Stimulated activated CD8-positive, alpha-beta memory T cell treated with anti-CD3 and anti-CD28 coated beads, Interleukin-7, amount 100 ng/mL, for 48 hours (primary cell): ENCODE results near the gene CYP27A1.
"Not testable (repeated sequence)": the region's sequence is repeated elsewhere in the genome, so short reads cannot be mapped to it uniquely, and the experiment has no call there.

ENCODE experiments used
- DNase-seq, 2 donors: peaks; one replicate each; pipeline ENCODE4 v3.0.0-alpha.2; 2020; ENCODE audit warnings: low read depth in 1 of 2; ENCODE audit errors: extremely low read depth in 1 of 2

CYP27A1 gene

DNA sequence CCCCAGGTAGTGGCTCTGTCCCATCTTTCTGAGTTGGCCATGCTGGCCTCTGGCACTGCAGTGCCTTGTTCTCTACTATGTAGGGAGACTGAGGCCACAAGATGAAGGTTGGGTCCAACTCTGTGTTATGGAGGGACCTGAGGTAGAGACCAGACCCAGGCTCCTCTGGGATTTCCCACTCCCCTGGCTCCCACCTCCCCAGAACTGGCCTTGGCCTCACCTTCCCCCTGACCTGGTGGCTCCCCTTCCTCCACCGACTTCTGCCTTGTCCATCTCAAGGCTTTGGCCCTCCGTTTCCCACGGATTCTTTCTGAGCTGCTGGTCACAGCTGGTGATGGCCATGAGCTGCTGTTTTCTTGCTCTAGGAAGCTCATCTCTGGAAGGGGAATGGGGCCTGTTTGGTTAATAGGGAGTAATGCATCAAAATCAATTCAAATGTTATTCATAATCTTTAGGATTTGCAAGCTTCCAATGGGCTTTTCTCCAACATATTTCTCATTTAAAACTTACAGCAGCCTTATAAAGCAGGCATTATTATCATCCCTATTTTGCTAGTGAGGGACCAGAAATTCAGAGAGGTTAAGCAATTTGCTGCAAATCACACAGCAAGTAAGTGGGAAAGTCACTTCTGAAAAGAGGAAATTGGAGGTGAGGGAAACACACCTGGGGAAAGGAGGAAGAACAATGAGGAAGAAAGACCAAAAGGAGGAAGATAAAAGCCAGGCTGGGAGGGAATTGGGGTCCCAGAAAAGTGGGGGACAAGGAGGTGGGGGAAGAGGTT, 48.8 kb downstream of the CYP27A1 start:
- no peak for DNase-seq

DNA sequence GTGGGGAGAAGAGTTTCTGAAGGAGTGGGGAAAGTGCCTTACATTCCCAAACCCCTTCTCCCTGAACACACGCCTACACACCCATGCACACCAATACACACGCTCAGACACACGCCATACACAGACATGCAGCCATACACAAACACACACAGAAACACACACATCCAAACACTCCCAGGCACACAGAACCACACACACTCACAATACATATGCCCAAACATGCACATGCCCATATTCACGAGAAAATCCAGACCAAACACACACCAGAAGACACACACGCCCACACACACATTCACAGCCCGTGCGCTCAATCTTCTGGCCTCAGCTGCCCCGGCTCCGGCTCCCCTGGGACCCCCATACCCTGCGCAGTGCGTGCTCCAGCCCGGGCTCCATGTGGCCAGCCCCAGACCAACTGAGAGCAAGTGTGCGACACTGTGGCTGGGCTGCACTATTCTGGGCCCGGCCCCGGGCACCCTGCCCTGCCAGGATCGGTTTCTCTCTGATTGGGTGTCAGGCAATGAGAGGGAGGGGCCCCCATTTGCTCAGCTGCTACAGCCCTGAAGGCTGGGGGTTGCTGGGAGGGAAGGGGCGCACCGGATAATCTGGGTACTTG, 49.5 kb downstream of the CYP27A1 start, which contains the start of gene PRKAG3:
TSS of gene PRKAG3 (minus strand) at position 426 of the 613 bp plus-strand sequence.
- DNase-seq: no peak

DNA sequence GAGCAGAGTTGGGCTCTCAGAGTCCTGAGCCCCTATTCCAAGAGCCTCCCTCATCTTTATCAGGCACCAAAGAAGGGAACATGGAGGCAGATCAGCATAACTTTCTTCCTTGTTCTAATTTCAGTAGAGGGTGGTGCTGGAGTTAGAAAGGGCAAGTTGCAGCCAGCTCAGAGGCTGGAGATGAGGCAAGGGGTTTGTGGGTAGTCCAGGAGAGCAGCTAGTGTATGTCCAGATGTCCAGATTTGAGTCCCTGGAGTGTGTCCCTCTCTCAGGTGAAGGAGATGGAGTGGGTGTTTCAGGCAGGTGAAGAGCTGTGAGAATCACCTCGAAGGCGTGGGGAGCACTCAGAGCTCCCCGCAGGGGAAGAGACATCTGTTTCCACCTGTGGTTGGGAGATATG, 50.1 kb downstream of the CYP27A1 start:
- no peak for DNase-seq

- DNase-seq: no peak
Measured at GRCh38 chr2:218832520-218832919, 50.6 kb downstream of the CYP27A1 start.

GRCh38 chr2:218833023-218833609, 51.2 kb downstream of the CYP27A1 start:
- no peak for DNase-seq

DNA sequence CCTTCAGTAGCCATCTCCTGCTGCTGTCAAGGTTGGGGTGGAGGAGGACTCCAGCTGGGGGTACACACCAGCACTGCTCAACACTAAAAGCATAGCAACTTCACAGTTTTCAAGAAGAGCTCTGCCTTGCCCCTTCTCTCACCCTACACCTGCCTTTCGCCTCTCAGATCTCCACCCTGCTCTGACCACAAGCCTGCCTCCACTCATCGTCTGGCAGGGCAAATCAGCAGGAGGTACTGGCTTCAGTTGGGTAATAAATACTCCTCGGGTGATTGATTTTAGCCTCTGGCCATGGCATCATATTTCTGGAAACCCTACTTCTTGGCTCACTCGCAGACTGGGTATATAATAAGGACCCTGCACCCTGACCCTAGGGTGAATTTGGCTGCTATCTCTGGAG, 52.7 kb downstream of the CYP27A1 start:
- no peak for DNase-seq

- DNase-seq: no peak
Measured at GRCh38 chr2:218837495-218837894, 55.5 kb downstream of the CYP27A1 start.

DNA sequence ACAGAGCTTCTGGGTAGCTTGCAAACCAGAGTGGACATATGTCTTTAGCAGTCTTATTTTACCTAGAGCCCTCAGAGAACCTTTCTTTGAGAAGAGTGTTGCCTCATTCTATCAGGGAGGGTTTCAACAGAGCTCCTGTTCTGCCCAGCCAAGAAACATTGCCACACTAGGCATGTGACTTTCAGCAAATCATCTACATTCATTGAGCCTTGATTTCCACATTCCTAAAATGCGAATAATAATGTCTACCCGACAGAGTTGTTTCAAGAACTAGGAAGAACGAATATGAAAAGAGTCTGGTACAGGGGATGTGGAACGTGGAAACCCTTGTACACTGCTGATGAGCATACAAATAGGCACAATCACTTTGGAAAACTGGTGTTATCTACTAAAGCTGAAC, 57.5 kb downstream of the CYP27A1 start:
- no peak for DNase-seq

GRCh38 chr2:218839888-218840287, 57.9 kb downstream of the CYP27A1 start:
- DNase-seq: no peak

DNA sequence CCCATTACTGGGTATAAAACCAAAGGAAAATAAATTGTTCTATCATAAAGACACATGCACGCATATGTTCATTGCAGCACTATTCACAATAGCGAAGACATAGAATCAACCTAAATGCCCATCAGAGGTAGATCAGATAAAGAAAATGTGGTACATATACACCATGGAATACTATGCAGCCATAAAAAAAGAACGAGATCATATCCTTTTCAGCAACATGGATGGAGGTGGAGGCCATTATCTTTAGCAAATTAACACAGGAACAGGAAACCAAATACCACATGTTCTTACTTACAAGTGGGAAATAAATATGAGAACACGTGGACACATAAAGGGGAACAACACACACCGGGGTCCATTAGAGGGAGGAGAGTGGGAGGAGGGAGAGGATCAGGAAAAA, 62.4 kb downstream of the CYP27A1 start:
- not testable (repeated sequence) for DNase-seq

- DNase-seq: not testable (repeated sequence)
Measured at GRCh38 chr2:218846963-218847362, 65.0 kb downstream of the CYP27A1 start.

DNA sequence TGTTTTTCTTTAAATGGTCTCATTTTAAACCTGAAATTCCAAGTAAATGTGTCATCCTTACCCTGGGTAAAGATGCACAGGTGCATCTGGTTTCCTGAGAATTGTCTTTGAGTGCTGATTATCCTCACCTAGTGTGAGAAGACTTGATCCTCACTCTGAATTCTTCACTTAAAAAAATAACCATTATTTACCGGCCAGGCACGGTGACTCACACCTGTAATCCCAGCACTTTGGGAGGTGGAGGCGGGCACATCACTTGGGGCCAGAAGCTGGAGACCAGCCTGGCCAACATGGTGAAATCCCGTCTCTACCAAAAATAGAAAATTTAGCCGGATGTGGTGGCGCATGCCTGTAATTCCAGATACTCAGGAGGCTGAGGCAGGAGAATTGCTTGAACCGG, 67.8 kb downstream of the CYP27A1 start:
- DNase-seq: no peak

GRCh38 chr2:218850796-218851195, 68.8 kb downstream of the CYP27A1 start:
- no peak for DNase-seq

GRCh38 chr2:218851286-218851685, 69.3 kb downstream of the CYP27A1 start:
- DNase-seq: no peak

- DNase-seq: peak in 1 of 2 donors; percentile 27
Measured at GRCh38 chr2:218852911-218853667, 71.1 kb downstream of the CYP27A1 start.

GRCh38 chr2:218853766-218854165, 71.8 kb downstream of the CYP27A1 start:
- DNase-seq: no peak

DNA sequence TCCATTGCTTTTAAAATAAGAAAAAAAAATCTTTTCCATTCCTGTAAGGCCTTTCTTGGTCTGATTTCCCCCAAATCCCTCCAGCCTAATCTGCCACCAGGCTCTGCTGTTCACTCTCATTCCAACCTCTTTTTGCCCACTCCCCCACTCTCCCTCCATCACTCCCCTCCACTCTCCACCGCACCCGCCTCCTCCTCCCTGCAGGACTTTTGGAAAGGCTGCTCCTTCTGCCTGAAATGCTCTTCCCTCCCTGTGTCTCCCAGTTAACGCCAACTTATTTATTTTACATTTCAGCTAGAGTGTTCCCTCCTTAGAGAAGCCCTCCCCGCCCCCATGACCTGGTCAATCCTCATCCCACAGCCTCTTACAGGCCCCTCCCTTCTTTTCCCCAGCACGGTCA, 72.9 kb downstream of the CYP27A1 start:
- DNase-seq: no peak

DNA sequence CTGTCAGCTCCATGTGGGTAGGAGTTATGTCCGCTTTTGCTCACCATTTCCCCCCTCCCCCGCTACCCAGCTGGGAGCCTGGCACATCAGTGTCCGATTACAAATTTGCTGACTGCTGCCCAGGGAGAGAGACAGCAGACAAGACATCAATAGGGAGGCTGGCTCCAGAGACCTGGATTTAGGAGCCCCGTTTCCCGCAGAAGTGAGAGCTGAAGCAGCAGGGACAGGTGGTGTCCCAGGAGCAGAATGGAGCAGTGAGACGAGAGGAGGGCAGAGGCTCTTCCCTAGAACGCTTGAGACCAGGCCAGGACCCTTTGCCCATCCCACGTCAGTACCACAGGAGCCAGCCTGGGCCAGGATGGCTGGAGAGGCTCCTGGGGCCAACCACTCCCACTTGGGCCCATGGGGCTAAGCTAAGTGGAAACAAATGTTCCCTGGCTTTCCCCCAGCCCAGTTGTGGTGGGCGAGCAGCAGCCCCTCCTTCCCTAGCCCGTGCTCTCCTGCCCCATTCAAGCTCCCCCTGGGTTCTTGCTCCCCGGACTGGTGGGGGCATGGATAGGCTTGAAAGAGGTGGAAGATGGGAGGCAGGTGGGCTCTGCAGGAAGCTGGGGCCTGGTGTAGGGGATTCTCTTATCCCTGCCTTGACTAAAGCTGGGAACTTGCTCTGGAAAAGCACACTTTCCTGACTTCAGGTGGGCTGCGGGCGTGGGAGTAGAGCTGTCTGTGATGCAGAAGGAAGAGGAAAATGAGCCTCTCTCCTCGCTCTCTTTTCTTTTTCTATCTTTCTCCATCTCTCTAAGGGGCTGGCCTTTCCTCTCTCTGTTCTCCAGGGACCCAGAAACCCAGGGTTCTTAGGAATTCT, 73.6 kb downstream of the CYP27A1 start:
- no peak for DNase-seq

DNA sequence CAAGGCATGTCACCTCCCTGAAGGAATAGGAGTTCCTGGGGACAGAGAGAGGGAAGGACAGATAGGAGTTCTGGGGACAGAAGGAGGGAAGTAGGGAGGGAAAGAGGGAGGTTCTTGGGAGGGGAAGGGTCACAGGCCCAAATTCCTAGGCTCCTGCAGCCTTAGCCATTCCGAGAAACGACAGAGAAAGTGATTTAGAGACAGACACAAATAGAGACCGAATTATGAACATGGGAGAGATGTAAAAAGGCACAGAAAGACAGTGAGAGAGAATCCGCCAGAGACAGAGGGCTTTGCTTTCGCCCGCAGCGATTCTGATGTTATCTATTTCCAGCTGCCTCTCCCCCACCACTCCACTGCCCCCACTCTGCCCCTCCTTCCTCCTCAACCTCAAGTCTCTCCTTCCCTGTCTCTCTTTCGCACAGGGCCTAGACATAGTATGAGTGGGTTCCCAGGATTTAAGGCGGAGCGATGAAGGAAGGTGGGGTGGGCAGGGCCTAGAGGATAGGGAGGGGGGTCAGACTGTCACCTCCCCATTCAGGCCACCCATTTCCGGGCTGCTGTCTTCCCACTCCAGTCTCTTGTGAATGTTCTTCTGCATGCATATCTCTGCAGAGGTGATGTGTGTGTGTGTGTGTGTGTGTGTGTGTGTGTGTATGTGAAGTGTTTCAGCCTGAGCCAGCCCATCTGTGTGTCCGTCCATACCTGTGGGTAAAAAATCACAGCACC, 74.4 kb downstream of the CYP27A1 start:
- no peak for DNase-seq

DNA sequence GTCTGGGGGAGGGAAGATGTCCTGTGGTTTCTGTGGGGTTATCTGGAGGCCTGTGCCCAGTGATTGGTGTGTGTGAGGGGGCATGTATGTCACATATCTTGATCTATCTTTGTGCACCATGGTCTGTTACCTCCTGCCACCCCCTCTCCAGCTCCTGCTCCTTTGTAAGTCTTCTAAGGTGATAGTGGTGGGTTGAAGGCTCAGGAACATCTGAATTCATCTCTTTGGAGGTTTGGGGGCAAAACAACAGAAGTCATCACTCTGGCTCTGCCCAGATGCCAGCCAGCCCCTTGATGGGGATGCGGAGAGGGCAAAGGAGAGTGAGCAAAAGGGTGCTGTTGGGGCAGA, 74.9 kb downstream of the CYP27A1 start:
- no peak for DNase-seq
